H1 (cell line): ENCODE results near the gene KRTAP9-6. TPM values are rescaled to one million over a fixed set of nuclear protein-coding genes. Genes with fewer than 3 reads are reported as not detected.

Experiments used
- BRCA1 ChIP-seq: IDR thresholded peaks from 2 replicates; pipeline ENCODE4 v1.6.1; 2012; ENCODE audit warnings: low read depth, low read length, improper control_type of control experiment
- CTBP2 ChIP-seq: IDR thresholded peaks from 2 replicates; pipeline ENCODE4 v1.7.0; 2011; ENCODE audit warnings: borderline replicate concordance, mild to moderate bottlenecking, moderate library complexity, mixed read lengths, low read length; ENCODE audit not compliant: insufficient read depth, insufficient read length
- EP300 ChIP-seq, 2 experiments: IDR thresholded peaks; 1 replicate in 1 of 2; 2 replicates in 1 of 2; pipeline ENCODE4 v1.6.1; 2011 to 2012; ENCODE audit warnings: low read depth in 2 of 2, low read length in 2 of 2, mild to moderate bottlenecking in 2 of 2, borderline replicate concordance in 1 of 2, inconsistent platforms in 1 of 2, moderate library complexity in 1 of 2
- polyA plus RNA-seq, 7 experiments: library from polyadenylated mRNA; depleted of rRNA in 3 of 7; stranded (reverse) in 5 of 7; unstranded in 2 of 7; fragments of >200 nt in 5 of 7; fragments of 200-250 nt in 2 of 7; gene quantifications; 1 replicate in 5 of 7; 2 replicates in 1 of 7; 4 replicates in 1 of 7; pipeline versions ENCODE4 v1.2.1 to v1.2.3, GENCODE V29; 2011 to 2013; ENCODE audit warnings: missing spikeins in 2 of 7, mixed read lengths in 2 of 7
- total RNA-seq: library from RNA; stranded (reverse); fragmentation: NEBNext Ultra II Directional; extraction: Animal tissue kit (Norgen Biotek cat#: 25700); gene quantifications from 2 replicates; pipeline ENCODE4 v1.2.1, GENCODE V29; 2021

Gene KRTAP9-6
- total and polyA plus RNA-seq, 2 of the 8 experiments (the other 6 are each of a cell fraction or from before 2014, with no cell fraction given), result not detected

DNA sequence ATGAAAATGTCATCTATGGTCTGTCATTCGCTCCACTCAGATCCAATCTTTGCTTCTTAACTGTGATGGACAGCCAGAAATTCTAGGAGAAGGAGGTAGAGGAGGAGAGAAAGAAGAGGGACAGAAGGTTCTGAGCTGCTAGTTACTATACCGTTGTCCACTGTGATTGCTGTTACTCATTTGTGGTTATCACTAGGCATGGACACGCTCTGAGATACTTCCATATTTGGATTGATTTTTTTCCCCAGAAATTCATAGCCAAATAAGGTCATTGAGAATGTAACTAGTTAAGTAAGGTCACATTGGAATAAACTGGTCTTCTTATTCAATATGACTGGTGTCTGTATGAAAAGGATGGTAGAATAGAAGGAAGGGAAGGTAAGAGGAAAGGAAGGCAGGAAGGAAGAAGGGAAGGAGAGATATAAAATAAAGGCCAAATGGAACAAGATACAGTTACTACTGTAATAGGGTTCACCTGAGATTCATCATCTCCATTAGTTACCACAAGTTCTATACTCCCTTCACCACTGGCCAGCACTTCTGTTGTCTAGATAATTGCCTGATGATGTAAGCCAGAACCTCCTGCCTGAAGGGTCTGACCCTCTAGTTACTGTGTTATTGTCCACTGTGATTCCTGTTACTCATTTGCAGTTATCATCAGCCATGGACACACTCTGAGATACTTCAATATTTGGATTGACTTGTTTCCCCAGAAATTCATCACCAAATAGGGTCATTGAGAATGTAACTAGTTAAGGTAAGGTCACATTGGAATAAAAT, 13.2 kb downstream of the KRTAP9-6 start (continued):
- TF ChIP-seq CTBP2, result no peak
- TF ChIP-seq EP300 (IDR thresholded peaks at IDR 0.05; ENCODE audit: borderline replicate concordance in 1 of 2, low read depth in 2 of 2, low read length in 2 of 2), result no peak
- no peak for TF ChIP-seq BRCA1
